Esophagus muscularis mucosa (tissue), 4 donors: ENCODE results near the gene APBA3.

ENCODE experiments used
- CTCF ChIP-seq, 3 experiments: fragments of 200-600 bp in 2 of 3; fragments of 450-650 bp in 1 of 3; sonication (generic) in 2 of 3; IDR thresholded peaks; one replicate each; pipeline ENCODE4 v1.5.1; 2017 to 2019; ENCODE audit warnings: antibody characterized with exemption in 3 of 3, mild to moderate bottlenecking in 2 of 3, moderate library complexity in 1 of 3
- EP300 ChIP-seq: sonication (generic); formaldehyde crosslinking; IDR thresholded peaks from one replicate; pipeline ENCODE4 v1.6.1; 2017; ENCODE audit warnings: antibody characterized with exemption
- POLR2A ChIP-seq: fragments of 450-650 bp; IDR thresholded peaks from one replicate; pipeline ENCODE4 v1.6.1; 2017; ENCODE audit warnings: antibody characterized with exemption, moderate library complexity, mild to moderate bottlenecking, low read depth
- POLR2AphosphoS5 ChIP-seq, 2 donors: sonication (generic); formaldehyde crosslinking; IDR thresholded peaks; one replicate each; pipeline ENCODE4 v1.6.1; 2017; ENCODE audit warnings: antibody characterized with exemption in 2 of 2

- TF ChIP-seq CTCF (IDR thresholded peaks at IDR 0.05) (no peak), POLR2A (no peak), EP300 (no peak), POLR2AphosphoS5 (IDR thresholded peaks at IDR 0.05) (no peak)
Observed at GRCh38 chr19:3780786-3781304, 19.4 kb upstream of the APBA3 start.
